ENCODE results near the gene KDM4B.

DNA sequence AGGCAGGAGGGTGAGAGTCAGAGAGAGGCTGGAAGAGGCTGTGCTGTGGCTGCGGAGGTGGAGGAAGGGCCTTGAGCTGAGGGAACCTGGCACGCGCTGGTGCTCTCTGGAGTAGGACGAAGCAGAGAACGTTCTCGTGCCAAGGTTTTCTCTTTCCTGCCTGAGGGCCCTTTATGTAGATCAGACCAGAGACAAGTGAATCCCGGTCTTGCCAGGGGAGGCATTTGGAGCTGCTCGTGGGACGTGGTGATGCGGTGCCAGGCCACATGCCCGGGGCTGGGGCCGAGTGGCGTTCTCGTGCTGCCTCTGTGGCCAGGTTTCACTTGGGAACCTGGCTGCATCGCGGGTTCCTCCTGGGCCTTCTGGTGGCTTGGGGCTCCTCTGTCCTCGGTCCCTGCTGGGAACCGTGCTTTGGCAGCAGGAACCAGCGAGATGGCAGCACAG is 54.2 kb downstream of the KDM4B start:
- TF ChIP-seq CTCF (IDR thresholded peaks at IDR 0.05) (no peak), EP300 (IDR thresholded peaks at IDR 0.05) (no peak), POLR2A (IDR thresholded peaks at IDR 0.05) (no peak)
